GM12878 (cell line): ENCODE results near the gene NR2F6. TPM values are rescaled to one million over a fixed set of nuclear protein-coding genes. Genes with fewer than 3 reads are reported as not detected.

Source experiments
- ATAC-seq: fragments of 200-7000 bp; cut with Tn5 transposase; 3 replicates; pipeline ENCODE4 v1.9.1; 2020; ENCODE audit warnings: mild to moderate bottlenecking, moderate library complexity
- BruUV-seq: library from RNA; stranded (reverse); fragments of 400-500 nt; replicated peaks from 2 replicates; lab custom pipeline; 2021; lab: Mats Ljungman, UMichigan
- CTCF ChIA-PET: fragments of 300-600 bp; sonication (Branson Sonifier 250); formaldehyde crosslinking; extraction: SDS; loops from one replicate; lab custom pipeline; 2021; ENCODE audit warnings: inconsistent platforms; lab: Yijun Ruan, JAX
- POLR2A ChIA-PET: fragments of 350-600 bp; formaldehyde crosslinking; extraction: SDS; loops from one replicate; lab custom pipeline; 2021; ENCODE audit warnings: inconsistent platforms; lab: Charles Lee
- RAD21 ChIA-PET: fragments of 300-600 bp; sonication (Branson Sonifier 250); formaldehyde crosslinking; loops from one replicate; lab custom pipeline; 2023; ENCODE audit warnings: antibody characterized with exemption; ENCODE audit not compliant: unreplicated experiment; lab: Charles Lee
- SMC1A ChIA-PET: fragments of 300-600 bp; sonication (Branson Sonifier 250); formaldehyde crosslinking; loops from one replicate; lab custom pipeline; 2023; ENCODE audit not compliant: unreplicated experiment, uncharacterized antibody; lab: Charles Lee
- DNase-seq: peaks from one replicate; pipeline ENCODE4 v3.0.0-alpha.2; 2011; ENCODE audit warnings: low read depth, low spot score
- FAIRE-seq: peaks from 3 replicates; lab custom pipeline; 2011; peaks lifted over from hg19 to GRCh38; lab: Jason Lieb, UNC
- H2AFZ ChIP-seq: 2 replicates; pipeline ENCODE4 v1.6.0; 2011; ENCODE audit warnings: low read depth, low read length, control low read depth; ENCODE audit not compliant: control insufficient read depth
- H3K27ac ChIP-seq: 2 replicates; pipeline ENCODE4 v1.5.1; 2011; ENCODE audit warnings: control low read depth; ENCODE audit not compliant: control insufficient read depth, insufficient read depth
- H3K27me3 ChIP-seq, 2 experiments: replicated peaks in 1 of 2; 2 replicates each; pipeline versions ENCODE4 v1.6.0 to v1.6.1; 2011; ENCODE audit warnings: low read length in 1 of 2; ENCODE audit not compliant: control insufficient read depth in 2 of 2, insufficient read depth in 2 of 2
- H3K36me3 ChIP-seq, 2 experiments: 2 replicates each; pipeline ENCODE4 v1.5.1; 2011; ENCODE audit warnings: low read length in 1 of 2; ENCODE audit not compliant: control insufficient read depth in 2 of 2, insufficient read depth in 2 of 2
- H3K4me1 ChIP-seq: 2 replicates; pipeline ENCODE4 v1.6.1; 2011; ENCODE audit warnings: mild to moderate bottlenecking, low read length, moderate library complexity, mixed read lengths; ENCODE audit not compliant: control insufficient read depth, insufficient read depth
- H3K4me2 ChIP-seq: 2 replicates; pipeline ENCODE4 v1.6.0; 2011; ENCODE audit warnings: control low read depth; ENCODE audit not compliant: control insufficient read depth, insufficient read depth
- H3K4me3 ChIP-seq: fragments of 200-600 bp; sonication (generic); 2 replicates; pipeline ENCODE4 v1.5.1; 2016
- H3K79me2 ChIP-seq: 2 replicates; pipeline ENCODE4 v1.6.0; 2011; ENCODE audit warnings: low read length; ENCODE audit not compliant: control insufficient read depth, insufficient read depth
- H3K9ac ChIP-seq: 2 replicates; pipeline ENCODE4 v1.8.0; 2011; ENCODE audit warnings: low read length, control low read depth, mixed read lengths; ENCODE audit not compliant: control insufficient read depth, insufficient read depth
- H3K9me3 ChIP-seq: replicated peaks from 3 replicates; pipeline ENCODE4 v1.5.1; 2011; ENCODE audit warnings: mild to moderate bottlenecking, low read length; ENCODE audit not compliant: control insufficient read depth, insufficient read depth
- H4K20me1 ChIP-seq: 2 replicates; pipeline ENCODE4 v1.6.0; 2011; ENCODE audit not compliant: control insufficient read depth, insufficient read depth
- CREM ChIP-seq: IDR thresholded peaks from 2 replicates; pipeline ENCODE4 v1.6.1; 2014; ENCODE audit warnings: antibody characterized with exemption, low read depth
- E4F1 ChIP-seq: fragments of 450-650 bp; IDR thresholded peaks from 2 replicates; pipeline ENCODE4 v1.6.1; 2018; ENCODE audit warnings: borderline replicate concordance, mild to moderate bottlenecking; ENCODE audit not compliant: partially characterized antibody
- EED ChIP-seq: sonication (generic); IDR thresholded peaks from 2 replicates; pipeline ENCODE4 v1.6.1; 2016; ENCODE audit warnings: antibody characterized with exemption, low read depth
- ELK1 ChIP-seq: IDR thresholded peaks from 2 replicates; pipeline ENCODE4 v1.6.1; 2012; ENCODE audit warnings: low read depth, low read length, improper control_type of control experiment
- ESRRA ChIP-seq: IDR thresholded peaks from 2 replicates; pipeline ENCODE4 v1.6.1; 2012; ENCODE audit warnings: mild to moderate bottlenecking, low read length, improper control_type of control experiment
- HSF1 ChIP-seq: fragments of 150-350 bp; IDR thresholded peaks from 2 replicates; pipeline ENCODE4 v1.6.1; 2014; ENCODE audit warnings: mild to moderate bottlenecking, low read depth, low read length
- KLF5 ChIP-seq: fragments of 450-650 bp; IDR thresholded peaks from 2 replicates; pipeline ENCODE4 v1.6.1; 2014; ENCODE audit warnings: mild to moderate bottlenecking; ENCODE audit not compliant: partially characterized antibody
- MXI1 ChIP-seq: fragments of 150-350 bp; IDR thresholded peaks from 2 replicates; pipeline ENCODE4 v1.6.1; 2011; ENCODE audit warnings: low read depth, mild to moderate bottlenecking, inconsistent platforms, low read length, improper control_type of control experiment
- TBL1XR1 ChIP-seq: IDR thresholded peaks from 2 replicates; pipeline ENCODE4 v1.6.1; 2012; ENCODE audit warnings: low read depth, low read length, improper control_type of control experiment
- ZNF384 ChIP-seq: IDR thresholded peaks from 2 replicates; pipeline ENCODE4 v1.6.1; 2012; ENCODE audit warnings: low read depth, mild to moderate bottlenecking, low read length, improper control_type of control experiment, borderline replicate concordance
- ZNF687 ChIP-seq: fragments of 450-650 bp; IDR thresholded peaks from 2 replicates; pipeline ENCODE4 v1.6.1; 2017; ENCODE audit warnings: mild to moderate bottlenecking, moderate library complexity
- WGBS: methylation state at CpG from one replicate; pipeline ENCODE4 v1.1.6; 2016; ENCODE audit warnings: low lambda C conversion rate; ENCODE audit not compliant: insufficient replicate concordance, insufficient coverage; ENCODE audit errors: missing lambda C conversion rate; 5-methylcytosine and 5-hydroxymethylcytosine counted together
- in situ Hi-C: fragments of 300-500 bp; cut with MboI; formaldehyde crosslinking; loops from 9 replicates; pipeline ENCODE4 v1.14.3; 2018; ENCODE audit warnings: mixed read lengths
- intact Hi-C: fragments of 100-400 bp; cut with micrococcal nuclease; formaldehyde crosslinking; loops from one replicate; pipeline ENCODE4 v1.14.2; 2022; ENCODE audit not compliant: unreplicated experiment
- polyA plus RNA-seq, 11 experiments: library from polyadenylated mRNA; depleted of rRNA in 4 of 11; unstranded in 6 of 11; stranded (reverse) in 5 of 11; fragments of >200 nt; fragmentation: Nextera tagmentation in 4 of 11; fragmentation: Illumina TruSeq in 1 of 11; extraction: Ambion mirVana in 4 of 11; extraction: Trizol in 1 of 11; gene quantifications; 1 replicate in 1 of 11; 2 replicates in 10 of 11; pipeline versions ENCODE4 v1.2.1 to v1.2.3, GENCODE V29; 2011 to 2016; ENCODE audit warnings: inconsistent platforms in 2 of 11, missing spikeins in 2 of 11, low read depth in 1 of 11
- total RNA-seq, 4 experiments: library from RNA; depleted of rRNA in 3 of 4; stranded (reverse); fragments of >200 nt in 3 of 4; fragmentation: Illumina TruSeq in 1 of 4; extraction: Trizol in 1 of 4; gene quantifications; 2 replicates each; pipeline versions ENCODE4 v1.2.1 to v1.2.3, GENCODE V29; 2013 to 2021

Gene NR2F6
- total and polyA plus RNA-seq, 10 of the 15 experiments (the other 5 are each of a cell fraction or from before 2014, with no cell fraction given) = 0.18 to 15.5 (median 6.1) TPM

GRCh38 chr19:17259118-17259780, 13.5 kb upstream of the NR2F6 start:
- ChIA-PET SMC1A (interaction anchor here (0.6 to 1.8 kb wide), 6 partner anchors 12 to 147 kb away, joined by 3 to 7 read pairs (median 4); partner anchors contain the start of genes ANKLE1 and USE1), POLR2A (interaction anchor here (0.6 to 0.7 kb wide), 3 partner anchors 25 to 576 kb away, joined by 3 to 5 read pairs (median 3); no protein-coding TSS in a partner anchor), CTCF (interaction anchor here (0.6 to 10.5 kb wide), 17 partner anchors 8 to 256 kb away, joined by 3 to 120 read pairs (median 4); partner anchors contain the start of genes ANKLE1, BABAM1 and USE1), RAD21 (interaction anchor here (0.6 to 2.3 kb wide), 3 partner anchors 21 to 26 kb away, joined by 3 to 12 read pairs (median 4); partner anchors contain the start of gene ANKLE1)
- Histone ChIP-seq H3K9me3 (no peaks in the 10 kb centered on the region; the same call in 2 of the 3 replicates), H3K4me1 (peaks cover 2% of the 10 kb centered on the region; the same call in 1 of the 2 replicates), H3K9ac (no peak overlapping the region), H2AFZ (no peak overlapping the region), H4K20me1 (no peaks in the 10 kb centered on the region), H3K4me3 (no peak overlapping the region), H3K79me2 (no peaks in the 10 kb centered on the region), H3K27me3 (no peaks in the 10 kb centered on the region), H3K36me3 (no peaks in the 10 kb centered on the region), H3K4me2 (no peak overlapping the region), H3K27ac (no peak overlapping the region)
- intact Hi-C loops = no loop called here
- FAIRE-seq (no peak), ATAC-seq (no peak), DNase-seq (no peak)
- WGBS = 69% methylated on average over 9 of the region's 9 CpGs
- in situ Hi-C loops = no loop called here
- no TSS peak for BruUV-seq
- no peak for TF ChIP-seq ZNF384
- no peak for TF ChIP-seq ESRRA
- no peak for TF ChIP-seq ELK1
- no peak for TF ChIP-seq MXI1
- TF ChIP-seq E4F1 = no peak
- TF ChIP-seq TBL1XR1 = no peak
- TF ChIP-seq EED = no peak
- TF ChIP-seq CREM = no peak
- no peak for TF ChIP-seq ZNF687
- no peak for TF ChIP-seq KLF5
- TF ChIP-seq HSF1 = no peak
